DOHH2 (cell line): ENCODE data around the gene INHBB.

ENCODE experiments used
- CTCF ChIP-seq: fragments of 200-600 bp; sonication (generic); IDR thresholded peaks from one replicate; pipeline ENCODE4 v1.5.1; 2014; ENCODE audit warnings: antibody characterized with exemption, mild to moderate bottlenecking, low read depth, low read length; ENCODE audit not compliant: poor library complexity, severe bottlenecking
- EZH2phosphoT487 ChIP-seq: fragments of 200-600 bp; sonication (generic); IDR thresholded peaks from 2 replicates; pipeline ENCODE4 v1.6.1; 2017; ENCODE audit warnings: borderline replicate concordance, mild to moderate bottlenecking, antibody characterized with exemption, low read length, moderate library complexity, mixed read lengths

DNA sequence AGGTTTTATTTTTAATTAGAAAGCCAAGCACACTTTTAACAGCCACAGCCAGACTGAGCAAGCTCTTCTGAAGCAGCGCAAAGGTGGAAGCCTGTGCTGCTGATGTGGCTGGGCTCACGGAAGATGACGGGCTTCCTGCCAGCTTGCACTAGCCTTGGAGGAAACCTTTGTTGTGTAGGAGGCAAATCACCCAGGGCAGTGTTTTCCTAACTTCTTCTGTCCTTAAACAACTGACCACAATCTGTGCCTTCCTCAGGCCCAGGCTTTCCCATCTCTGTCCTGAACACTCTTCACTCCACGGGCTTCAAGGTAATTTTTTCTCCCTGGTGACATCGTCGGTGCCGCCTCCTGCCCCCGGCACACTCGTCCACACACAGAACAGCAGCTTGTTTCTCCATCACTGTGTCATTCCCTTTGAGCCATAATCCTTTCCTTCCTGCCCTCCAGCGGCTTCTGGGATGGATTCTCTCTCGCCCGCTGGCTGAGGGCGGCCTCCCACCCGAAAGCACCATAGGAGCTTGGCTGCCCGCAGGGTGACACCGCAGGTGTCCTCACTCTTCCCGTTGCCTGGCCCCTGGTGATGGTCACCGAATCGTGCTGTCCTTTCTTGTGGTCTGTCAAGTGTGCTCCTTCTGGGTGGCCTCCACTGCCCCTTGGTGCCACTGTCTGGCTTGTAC is 31.1 kb upstream of the INHBB start:
- TF ChIP-seq CTCF (no peak), EZH2phosphoT487 (no peak)
